HG03342 (cell line): ENCODE measurements around the gene HPD.
A peak's percentile ranks its signal among the peaks of the same experiment; 100 is the strongest.
"Not testable (repeated sequence)": the region's sequence is repeated elsewhere in the genome, so short reads cannot be mapped to it uniquely, and the experiment has no call there.

ENCODE experiments used
- ATAC-seq: cut with Tn5 transposase; IDR thresholded peaks from one replicate; pipeline ENCODE4 v1.9.1; 2021; ENCODE audit warnings: mild to moderate bottlenecking, moderate library complexity; ENCODE audit not compliant: unreplicated experiment

Gene HPD

GRCh38 chr12:121869229-121869628 lies 10.6 kb upstream of the HPD start:
- not testable (repeated sequence) for ATAC-seq

GRCh38 chr12:121866331-121866730 lies 7.7 kb upstream of the HPD start:
- no peak for ATAC-seq

- ATAC-seq, result no peak
These were observed 3.1 kb upstream of the HPD start for GRCh38 chr12:121861636-121862254.

GRCh38 chr12:121860699-121861098 lies 2.0 kb upstream of the HPD start:
- not testable (repeated sequence) for ATAC-seq

DNA sequence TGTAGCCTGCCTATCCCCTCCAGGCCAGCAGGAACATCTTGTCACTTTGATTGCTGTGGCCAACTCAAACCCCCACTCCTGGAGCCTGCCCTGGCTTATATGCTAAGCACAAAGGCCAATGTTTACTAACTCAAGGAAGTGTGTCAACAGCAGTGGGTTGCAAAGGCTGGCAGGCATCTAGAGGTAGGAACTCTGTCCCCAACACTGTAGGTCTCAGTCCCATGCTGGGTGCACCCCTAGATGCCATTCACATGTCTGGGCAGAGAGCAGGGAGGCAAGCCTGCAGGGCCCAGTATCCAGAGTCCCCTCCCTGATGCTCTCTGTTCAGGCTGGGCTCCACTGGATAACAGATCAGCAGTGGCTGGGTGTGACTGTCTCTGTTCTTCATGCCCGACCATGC lies 1.6 kb upstream of the HPD start:
- ATAC-seq, result no peak

DNA sequence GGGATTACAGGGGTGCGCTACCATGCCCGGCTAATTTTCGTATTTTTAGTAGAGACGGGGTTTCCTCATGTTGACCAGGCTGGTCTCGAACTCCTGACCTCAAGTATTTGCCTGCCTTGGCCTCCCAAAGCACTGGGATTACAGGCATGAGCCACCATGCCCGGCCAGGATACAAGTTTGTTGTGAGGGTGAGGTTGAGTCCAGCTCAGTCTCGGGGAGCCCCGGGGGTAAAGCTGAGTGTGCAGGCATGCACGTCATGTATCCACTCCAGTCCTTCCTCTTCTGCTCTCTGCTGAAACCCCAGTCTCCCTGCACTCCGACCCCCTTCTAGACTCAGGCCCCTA lies 369 bp downstream of the HPD start:
- ATAC-seq, result no peak

GRCh38 chr12:121857322-121858246 lies 1.1 kb downstream of the HPD start:
- no peak for ATAC-seq

- not testable (repeated sequence) for ATAC-seq
These were observed 6.3 kb downstream of the HPD start for GRCh38 chr12:121852392-121852791.

GRCh38 chr12:121849665-121850064 lies 9.0 kb downstream of the HPD start:
- ATAC-seq, result no peak

DNA sequence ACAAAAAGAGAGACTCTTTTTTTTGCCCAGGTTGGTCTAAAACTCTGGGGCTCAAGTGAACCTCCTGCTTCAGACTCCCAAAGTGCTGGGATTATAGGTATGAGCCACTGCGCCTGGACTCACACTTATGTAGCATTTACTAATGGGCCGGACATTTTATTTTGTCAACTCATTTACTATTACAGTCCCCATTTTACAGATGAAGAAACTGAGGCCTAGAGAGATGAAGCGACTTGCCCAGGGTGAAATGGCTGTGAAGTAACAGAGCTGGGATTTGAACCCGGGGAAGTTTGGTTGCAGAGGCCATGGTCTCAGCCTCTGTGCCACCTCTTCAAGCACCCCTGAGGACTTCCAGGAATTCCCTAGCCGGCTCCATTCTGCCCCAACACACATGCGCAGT lies 9.4 kb downstream of the HPD start:
- no peak for ATAC-seq

DNA sequence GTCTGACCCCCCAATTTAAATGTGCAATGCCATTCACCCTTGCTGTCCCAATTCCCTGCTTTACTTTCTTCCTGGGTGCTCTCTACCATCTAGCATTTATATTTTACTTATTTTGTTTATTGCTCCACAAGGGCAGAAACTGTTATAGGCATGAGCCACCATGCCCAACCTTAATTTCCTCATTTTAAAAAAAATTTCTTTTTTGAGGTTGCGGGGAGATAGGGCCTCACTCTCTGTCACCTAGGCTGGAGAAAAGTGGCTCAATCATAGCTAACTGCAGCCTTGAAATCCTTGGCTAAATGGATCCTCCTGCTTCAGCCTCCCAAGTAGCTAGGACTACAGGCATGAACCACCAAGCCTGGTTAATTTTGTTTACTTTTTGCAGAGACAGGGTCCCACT lies 13.0 kb downstream of the HPD start:
- no peak for ATAC-seq

GRCh38 chr12:121843236-121843982 lies 15.2 kb downstream of the HPD start:
- ATAC-seq, result no peak

- no peak for ATAC-seq
These were observed 18.5 kb downstream of the HPD start for GRCh38 chr12:121839993-121840761.

- ATAC-seq, result peak; percentile 88
These were observed 19.3 kb downstream of the HPD start for GRCh38 chr12:121839106-121839992.

DNA sequence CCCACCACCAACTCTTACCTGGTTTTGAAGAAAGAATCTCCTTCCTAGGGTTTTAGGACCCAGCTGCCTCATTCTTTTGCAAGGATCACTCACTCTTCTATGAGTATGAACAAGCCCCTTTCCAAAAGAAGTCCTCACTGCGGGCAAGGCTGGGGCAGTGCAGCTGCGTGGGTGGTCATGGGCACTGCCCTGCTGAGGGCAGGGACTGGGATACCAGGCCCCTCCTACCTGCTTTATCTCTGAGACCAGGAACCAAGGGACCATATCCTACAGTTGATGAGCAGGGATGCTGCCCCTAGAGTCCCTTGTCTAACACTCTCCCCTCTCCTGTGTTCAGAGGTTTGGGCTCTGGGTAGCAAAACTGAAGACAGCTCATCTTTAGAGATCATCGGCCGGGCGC lies 20.5 kb downstream of the HPD start:
- no peak for ATAC-seq

DNA sequence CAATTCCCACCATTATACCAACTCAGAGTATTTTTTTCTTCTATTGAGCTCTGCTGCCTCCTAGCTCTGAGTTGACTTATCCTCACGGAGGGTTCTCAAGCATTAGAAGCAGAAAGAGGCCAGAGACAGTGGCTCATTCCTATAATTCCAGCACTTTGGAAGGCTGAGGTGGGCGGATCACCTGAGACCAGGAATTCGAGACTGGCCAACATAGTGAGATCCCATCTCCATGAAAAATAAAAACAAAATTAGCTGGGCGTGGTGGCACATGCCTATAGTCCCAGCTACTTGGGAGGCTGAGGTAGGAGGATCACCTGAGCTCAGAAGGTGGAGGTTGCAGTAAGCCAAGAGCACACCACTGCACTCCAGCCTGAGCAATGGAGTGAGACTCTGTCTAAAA lies 21.0 kb downstream of the HPD start:
- ATAC-seq, result no peak

DNA sequence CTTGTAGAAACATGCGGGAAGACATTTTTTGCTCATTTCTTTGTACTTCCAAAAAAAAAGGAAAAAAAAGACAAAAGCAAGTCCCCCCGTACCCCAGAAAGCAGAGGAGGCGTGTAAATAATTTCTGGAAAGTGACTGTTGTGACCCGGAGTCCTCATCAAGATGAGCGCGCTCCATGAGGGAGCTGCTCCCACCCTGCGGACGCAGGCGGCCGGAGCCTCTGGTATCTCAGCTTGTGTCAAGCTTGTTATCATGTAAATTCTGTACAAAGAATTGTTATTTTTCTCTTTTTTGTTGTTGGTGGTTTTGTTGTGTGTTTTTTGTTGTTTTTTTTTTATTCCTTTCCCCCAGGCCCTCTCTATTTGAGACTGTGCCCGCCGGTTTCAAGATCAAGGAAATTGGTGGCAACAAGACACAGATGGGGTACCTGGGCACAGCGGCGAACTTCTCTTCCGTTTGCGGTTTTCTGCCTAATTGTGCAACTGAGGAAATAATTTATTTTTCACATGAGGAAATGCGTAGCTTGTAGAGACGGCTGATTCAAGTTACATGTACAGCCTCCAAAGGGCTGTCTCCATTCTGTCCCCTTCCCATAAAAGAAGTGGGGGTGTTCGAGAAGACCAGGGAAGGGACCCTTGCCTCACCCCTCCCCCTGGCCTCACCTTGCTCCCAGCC lies 27.0 kb downstream of the HPD start:
- ATAC-seq, result no peak

DNA sequence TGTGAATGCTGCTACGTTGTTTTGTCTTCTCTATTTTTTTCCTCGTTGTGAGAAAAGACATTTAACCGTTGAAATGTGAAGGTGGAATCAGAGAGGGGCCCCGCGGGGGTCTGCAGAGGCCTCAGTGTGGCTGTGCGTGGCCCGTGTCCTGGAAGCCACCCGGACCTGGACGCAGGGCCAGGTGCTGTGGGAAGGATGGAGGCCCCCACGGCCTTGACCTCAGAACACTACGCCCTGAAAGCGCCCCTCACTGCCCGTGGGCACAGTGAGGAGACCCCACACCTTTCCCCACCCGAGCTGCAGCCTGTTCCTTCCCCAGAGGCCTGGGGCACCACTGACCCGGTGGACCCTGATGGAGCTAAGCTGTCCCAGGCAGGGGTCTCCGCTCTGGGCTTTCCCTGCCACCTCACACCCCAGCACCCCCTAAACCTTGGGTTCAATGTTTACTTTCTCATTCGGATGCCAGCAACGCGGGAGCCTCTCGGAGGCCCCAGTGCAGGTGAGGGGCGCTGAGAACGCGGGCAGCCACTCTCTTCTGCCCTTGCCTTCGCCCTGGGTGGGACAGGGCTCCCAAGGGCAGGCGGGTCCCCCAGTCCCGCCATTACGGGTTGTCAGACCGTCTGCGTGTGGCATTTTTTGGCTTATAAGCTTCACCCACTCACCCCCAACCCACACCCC lies 27.9 kb downstream of the HPD start:
- ATAC-seq, result no peak

DNA sequence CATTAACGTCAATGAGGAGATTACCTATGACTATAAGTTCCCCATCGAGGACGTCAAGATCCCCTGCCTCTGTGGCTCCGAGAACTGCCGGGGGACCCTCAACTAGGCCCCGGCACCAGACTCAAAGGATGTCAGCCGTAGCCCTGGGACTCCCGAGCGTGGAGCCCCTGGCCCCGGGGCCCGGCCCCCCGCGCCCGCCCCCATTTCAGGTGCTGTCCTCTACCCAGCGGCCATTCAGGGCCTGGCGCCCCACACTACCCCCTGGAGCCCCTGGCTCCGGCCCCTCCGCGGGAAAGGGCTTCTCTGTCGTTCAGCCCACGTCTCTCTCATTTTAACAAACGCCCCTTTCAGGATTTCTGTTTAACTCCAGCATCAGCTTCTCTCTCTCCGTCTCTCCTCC lies 28.5 kb downstream of the HPD start:
- ATAC-seq, result no peak
